K562 treated with DMSO at 1 percent for 12 hours (cell line): ENCODE data around the gene MYO6. TPM values are rescaled to one million over a fixed set of nuclear protein-coding genes. Genes with fewer than 3 reads are reported as not detected.

Experiments
- total RNA-seq: library from RNA; unstranded; fragments of 300-600 nt; gene quantifications from 2 replicates; pipeline ENCODE4 v1.2.3, GENCODE V29; 2022; ENCODE audit not compliant: insufficient read depth

MYO6 gene
- 6.6 and 6.7 TPM in 2 replicates for total RNA-seq

DNA sequence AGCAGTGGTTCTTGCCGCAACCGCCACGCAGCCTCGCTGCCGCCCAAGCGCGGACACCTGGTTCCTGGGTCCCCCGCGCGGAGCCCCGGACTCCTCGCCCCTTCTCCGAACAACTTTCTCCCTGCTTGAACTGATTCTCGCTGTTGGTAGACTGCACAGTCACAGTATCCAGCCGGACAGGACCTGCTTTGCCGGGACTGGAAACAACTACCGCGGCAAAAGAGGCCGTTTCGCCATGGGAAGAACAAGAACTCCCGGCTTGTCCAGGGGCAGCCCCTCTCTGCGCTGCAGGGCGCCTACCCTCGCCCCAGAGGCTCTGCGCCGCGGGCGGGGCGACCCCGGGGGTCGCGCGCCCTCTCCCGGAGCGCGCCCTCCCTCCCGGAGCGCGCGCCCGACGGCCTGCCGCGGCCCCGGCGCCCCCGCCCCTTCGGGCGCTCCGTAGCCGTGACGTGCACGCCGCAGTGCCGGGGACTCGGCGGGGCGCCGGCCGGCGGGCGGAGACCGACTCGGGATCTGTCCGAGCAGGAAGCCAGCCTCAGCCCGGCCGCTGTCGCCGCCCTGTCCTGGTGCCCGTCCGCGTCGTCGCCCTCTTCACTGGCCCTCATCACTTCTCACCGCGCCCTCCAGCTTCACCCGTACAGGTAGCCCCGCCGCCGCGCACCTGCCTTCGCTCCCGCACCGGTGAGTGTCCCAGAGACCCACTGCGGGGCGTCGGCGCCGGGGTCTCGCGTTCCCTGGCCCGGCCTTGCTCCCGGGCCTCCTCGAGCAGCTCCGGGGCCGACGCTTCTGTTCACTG is at the start of gene MYO6:
Gene MYO6 (plus strand): TSS at position 497 of the 796 bp plus-strand sequence. CDS start 68,309 bp downstream, outside the sequence.

Other genes starting within 250 kb of the MYO6 start
- gene SENP6, start 147.4 kb upstream of the MYO6 start, total RNA-seq: 8.9 and 35.6 TPM in 2 replicates